HG03175 (cell line): ENCODE measurements around the gene HBD.

ENCODE experiments used
- ATAC-seq: cut with Tn5 transposase; IDR thresholded peaks from one replicate; pipeline ENCODE4 v1.9.1; 2021; ENCODE audit warnings: mild to moderate bottlenecking, moderate library complexity; ENCODE audit not compliant: unreplicated experiment

The HBD gene

GRCh38 chr11:5235364-5236095, 1.2 kb upstream of the HBD start:
- no peak for ATAC-seq

GRCh38 chr11:5233307-5233706, 976 bp downstream of the HBD start:
- ATAC-seq: no peak

- ATAC-seq: no peak
Observed at GRCh38 chr11:5232821-5233220, 1.5 kb downstream of the HBD start.

GRCh38 chr11:5232176-5232575, 2.1 kb downstream of the HBD start:
- no peak for ATAC-seq

- no peak for ATAC-seq
Observed at GRCh38 chr11:5231111-5231510, 3.2 kb downstream of the HBD start.

- ATAC-seq: no peak
Observed at GRCh38 chr11:5230266-5230665, 4.0 kb downstream of the HBD start.

- ATAC-seq: no peak
Observed at GRCh38 chr11:5229796-5230195, 4.5 kb downstream of the HBD start.

- no peak for ATAC-seq
Observed at GRCh38 chr11:5229356-5229755, 4.9 kb downstream of the HBD start.

- no peak for ATAC-seq
Observed at GRCh38 chr11:5228124-5228523, 6.2 kb downstream of the HBD start.

- ATAC-seq: no peak
Observed at GRCh38 chr11:5227681-5228080, 6.6 kb downstream of the HBD start.

GRCh38 chr11:5226732-5227310, 7.5 kb downstream of the HBD start, which contains the start of gene HBB:
TSS of gene HBB (minus strand) at chr11:5227071. CDS start at chr11:5227021, 50 bp downstream.
- no peak for ATAC-seq

- ATAC-seq: no peak
Observed at GRCh38 chr11:5225480-5225871, 8.8 kb downstream of the HBD start.

- no peak for ATAC-seq
Observed at GRCh38 chr11:5224538-5225479, 9.5 kb downstream of the HBD start.

GRCh38 chr11:5223686-5224085, 10.6 kb downstream of the HBD start:
- ATAC-seq: no peak

- no peak for ATAC-seq
Observed at GRCh38 chr11:5223146-5223545, 11.1 kb downstream of the HBD start.

- no peak for ATAC-seq
Observed at GRCh38 chr11:5210376-5210885, 23.9 kb downstream of the HBD start.

GRCh38 chr11:5204787-5205186, 29.5 kb downstream of the HBD start:
- ATAC-seq: peak; percentile 80

GRCh38 chr11:5203366-5203765, 30.9 kb downstream of the HBD start:
- no peak for ATAC-seq

- no peak for ATAC-seq
Observed at GRCh38 chr11:5200582-5200981, 33.7 kb downstream of the HBD start, which contains the start of gene OR51V1. TSS of gene OR51V1 (minus strand) at chr11:5200682. CDS start at chr11:5200682, 0 bp downstream.

GRCh38 chr11:5198285-5198684, 36.0 kb downstream of the HBD start:
- no peak for ATAC-seq

- ATAC-seq: no peak
Observed at GRCh38 chr11:5197536-5197935, 36.7 kb downstream of the HBD start.
